Renal cortical epithelial cell (primary cell): ENCODE results near the gene LAMA5. TPM values are rescaled to one million over a fixed set of nuclear protein-coding genes. Genes with fewer than 3 reads are reported as not detected.

Experiments used
- DNase-seq: peaks from one replicate; pipeline ENCODE4 v3.0.0-alpha.2; 2011; ENCODE audit warnings: low read depth
- total RNA-seq: library from RNA; depleted of rRNA; stranded (reverse); fragments of >200 nt; gene quantifications from 2 replicates; pipeline ENCODE4 v1.2.3, GENCODE V29; 2014

Gene LAMA5
- total RNA-seq, 1 donor from 2014 or later, result 299 TPM

- DNase-seq, result no peak
Measured at GRCh38 chr20:62330576-62331317, 36.4 kb downstream of the LAMA5 start.

GRCh38 chr20:62329389-62330377, 37.4 kb downstream of the LAMA5 start:
- no peak for DNase-seq

GRCh38 chr20:62328684-62329388, 38.3 kb downstream of the LAMA5 start:
- DNase-seq, result no peak

- DNase-seq, result no peak
Measured at GRCh38 chr20:62327726-62328495, 39.2 kb downstream of the LAMA5 start.

GRCh38 chr20:62326959-62327725, 40.0 kb downstream of the LAMA5 start:
- DNase-seq, result no peak

- no peak for DNase-seq
Measured at GRCh38 chr20:62326559-62326958, 40.6 kb downstream of the LAMA5 start.

- no peak for DNase-seq
Measured at GRCh38 chr20:62325172-62325905, 41.8 kb downstream of the LAMA5 start.

- no peak for DNase-seq
Measured at GRCh38 chr20:62323980-62324906, 42.9 kb downstream of the LAMA5 start.

- no peak for DNase-seq
Measured at GRCh38 chr20:62323146-62323979, 43.7 kb downstream of the LAMA5 start.

- no peak for DNase-seq
Measured at GRCh38 chr20:62322492-62323041, 44.5 kb downstream of the LAMA5 start.

GRCh38 chr20:62321975-62322374, 45.1 kb downstream of the LAMA5 start:
- no peak for DNase-seq

GRCh38 chr20:62321521-62321948, 45.6 kb downstream of the LAMA5 start:
- no peak for DNase-seq

- no peak for DNase-seq
Measured at GRCh38 chr20:62320581-62321354, 46.3 kb downstream of the LAMA5 start.

- DNase-seq, result no peak
Measured at GRCh38 chr20:62319346-62319909, 47.7 kb downstream of the LAMA5 start.

GRCh38 chr20:62318400-62319345, 48.4 kb downstream of the LAMA5 start:
- no peak for DNase-seq
